ENCODE data around the gene CSNK2A1. TPM values are rescaled to one million over a fixed set of nuclear protein-coding genes. Genes with fewer than 3 reads are reported as not detected.
A peak's percentile ranks its signal among the peaks of the same experiment; 100 is the strongest.
"Not testable (repeated sequence)": the region's sequence is repeated elsewhere in the genome, so short reads cannot be mapped to it uniquely, and the experiment has no call there.

CSNK2A1 gene
- total RNA-seq, 1 donor from 2014 or later, result 228 TPM

DNA sequence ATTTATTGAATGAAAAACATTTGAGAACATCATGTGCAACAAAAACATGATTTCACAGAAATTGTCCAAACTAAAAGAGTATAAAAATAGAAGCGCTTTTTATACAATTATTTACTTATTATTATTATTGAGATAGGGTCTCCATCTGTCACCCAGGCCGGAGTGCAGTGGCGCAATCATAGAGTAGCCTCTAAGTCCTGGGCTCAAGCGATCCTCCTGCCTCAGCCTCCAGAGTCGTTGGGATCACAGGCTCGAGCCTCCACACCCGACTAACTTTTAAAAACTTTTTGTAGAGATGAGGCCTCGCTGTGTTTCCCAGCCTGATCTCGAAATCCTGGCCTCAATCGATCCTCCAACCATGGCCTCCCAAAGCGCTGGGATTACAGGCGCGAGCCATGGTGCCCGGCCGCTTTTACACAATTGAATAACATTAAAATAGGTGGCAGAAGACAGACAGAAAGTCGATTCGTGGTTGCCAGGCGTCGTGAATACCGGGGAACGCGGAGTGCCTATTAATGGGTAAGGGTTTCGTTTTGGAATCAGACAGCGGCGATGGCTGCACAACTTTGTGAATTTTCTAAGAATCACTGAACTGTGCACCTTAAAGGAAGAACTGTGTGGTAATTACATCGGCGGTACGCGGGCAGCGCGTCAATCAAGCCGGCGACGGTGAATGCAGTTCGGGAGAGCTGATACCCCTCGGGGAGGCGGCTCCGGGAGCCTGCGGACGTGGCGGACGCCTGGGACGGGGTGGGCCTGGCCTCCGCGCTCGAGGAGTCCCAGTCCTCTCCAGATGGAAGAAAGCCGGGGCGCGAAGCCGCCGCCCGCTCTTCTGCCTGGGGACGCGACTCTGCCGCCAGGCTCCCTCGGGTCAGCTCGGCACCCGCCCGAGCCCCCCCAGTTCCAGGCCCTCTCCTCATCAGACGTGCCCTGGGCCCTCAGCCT, 82.1 kb downstream of the CSNK2A1 start:
- TF ChIP-seq, protein P1, sequence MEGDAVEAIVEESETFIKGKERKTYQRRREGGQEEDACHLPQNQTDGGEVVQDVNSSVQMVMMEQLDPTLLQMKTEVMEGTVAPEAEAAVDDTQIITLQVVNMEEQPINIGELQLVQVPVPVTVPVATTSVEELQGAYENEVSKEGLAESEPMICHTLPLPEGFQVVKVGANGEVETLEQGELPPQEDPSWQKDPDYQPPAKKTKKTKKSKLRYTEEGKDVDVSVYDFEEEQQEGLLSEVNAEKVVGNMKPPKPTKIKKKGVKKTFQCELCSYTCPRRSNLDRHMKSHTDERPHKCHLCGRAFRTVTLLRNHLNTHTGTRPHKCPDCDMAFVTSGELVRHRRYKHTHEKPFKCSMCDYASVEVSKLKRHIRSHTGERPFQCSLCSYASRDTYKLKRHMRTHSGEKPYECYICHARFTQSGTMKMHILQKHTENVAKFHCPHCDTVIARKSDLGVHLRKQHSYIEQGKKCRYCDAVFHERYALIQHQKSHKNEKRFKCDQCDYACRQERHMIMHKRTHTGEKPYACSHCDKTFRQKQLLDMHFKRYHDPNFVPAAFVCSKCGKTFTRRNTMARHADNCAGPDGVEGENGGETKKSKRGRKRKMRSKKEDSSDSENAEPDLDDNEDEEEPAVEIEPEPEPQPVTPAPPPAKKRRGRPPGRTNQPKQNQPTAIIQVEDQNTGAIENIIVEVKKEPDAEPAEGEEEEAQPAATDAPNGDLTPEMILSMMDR (IDR thresholded peaks at IDR 0.05; ENCODE audit: insufficient read depth, low read length, poor library complexity, severe bottlenecking), result no peak
- DNase-seq (ENCODE audit: low read depth), result no peak

DNA sequence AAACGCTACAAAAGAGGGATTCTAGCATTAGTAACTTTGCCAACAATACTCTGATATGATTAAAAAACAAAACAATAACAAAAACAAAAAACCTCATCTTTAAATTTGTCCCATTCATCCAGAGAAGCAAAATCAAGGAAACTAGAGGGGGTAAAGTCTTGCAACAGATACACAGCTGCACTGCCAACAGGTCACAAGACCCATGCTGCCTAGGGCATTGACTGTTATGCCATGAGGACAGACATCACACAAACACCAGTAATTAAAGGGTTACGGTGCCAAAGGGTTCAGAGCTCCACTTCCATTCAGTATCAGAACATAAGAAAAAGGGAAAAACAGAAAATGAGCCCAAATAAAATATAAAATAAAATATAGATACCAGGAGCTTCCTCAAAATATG, 82.9 kb downstream of the CSNK2A1 start:
- no peak for DNase-seq (ENCODE audit: low read depth)
- peak overlapping the region; percentile 9 for H3K4me3 ChIP-seq (ENCODE audit: low read depth, low read length)
- no peaks in the 10 kb centered on the region for H3K27me3 ChIP-seq (ENCODE audit: control insufficient read depth, insufficient read depth, low read length)
- H3K36me3 ChIP-seq (ENCODE audit: control insufficient read depth, insufficient read depth, low read length), result no peaks in the 10 kb centered on the region
- TF ChIP-seq, protein P1 (IDR thresholded peaks at IDR 0.05; ENCODE audit: insufficient read depth, low read length, poor library complexity, severe bottlenecking), result no peak

More for the DNA sequence above, 82.1 kb downstream of the CSNK2A1 start:
- Histone ChIP-seq H3K36me3 (ENCODE audit: control insufficient read depth, insufficient read depth, low read length) (no peaks in the 10 kb centered on the region), H3K27me3 (ENCODE audit: control insufficient read depth, insufficient read depth, low read length) (no peaks in the 10 kb centered on the region), H3K4me3 (ENCODE audit: low read depth, low read length) (peak overlapping the region; percentile 86)

DNA sequence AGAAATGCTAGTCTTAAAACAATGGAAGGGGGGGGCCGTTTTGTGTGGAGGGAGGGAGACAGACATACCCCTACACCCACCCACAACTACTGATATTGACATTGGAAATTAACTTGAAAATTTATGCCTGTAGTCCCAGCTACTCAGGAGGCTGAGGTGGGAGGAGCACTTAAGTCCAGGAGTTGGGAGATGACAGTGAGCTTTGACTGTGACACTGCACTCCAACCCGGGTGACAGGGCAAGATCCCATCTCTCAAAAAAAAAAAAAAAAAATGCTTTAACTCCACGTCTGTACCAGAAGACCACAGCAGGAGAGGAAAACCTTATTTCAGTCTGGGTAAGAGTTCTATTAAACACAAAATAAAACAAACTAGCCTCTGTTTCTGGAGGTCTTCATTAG, 83.4 kb downstream of the CSNK2A1 start:
- no peak for DNase-seq (ENCODE audit: low read depth)
- no peak overlapping the region for H3K4me3 ChIP-seq (ENCODE audit: low read depth, low read length)
- TF ChIP-seq, protein P1 (IDR thresholded peaks at IDR 0.05; ENCODE audit: insufficient read depth, low read length, poor library complexity, severe bottlenecking), result no peak
- H3K36me3 ChIP-seq (ENCODE audit: control insufficient read depth, insufficient read depth, low read length), result no peaks in the 10 kb centered on the region
- no peaks in the 10 kb centered on the region for H3K27me3 ChIP-seq (ENCODE audit: control insufficient read depth, insufficient read depth, low read length)

DNA sequence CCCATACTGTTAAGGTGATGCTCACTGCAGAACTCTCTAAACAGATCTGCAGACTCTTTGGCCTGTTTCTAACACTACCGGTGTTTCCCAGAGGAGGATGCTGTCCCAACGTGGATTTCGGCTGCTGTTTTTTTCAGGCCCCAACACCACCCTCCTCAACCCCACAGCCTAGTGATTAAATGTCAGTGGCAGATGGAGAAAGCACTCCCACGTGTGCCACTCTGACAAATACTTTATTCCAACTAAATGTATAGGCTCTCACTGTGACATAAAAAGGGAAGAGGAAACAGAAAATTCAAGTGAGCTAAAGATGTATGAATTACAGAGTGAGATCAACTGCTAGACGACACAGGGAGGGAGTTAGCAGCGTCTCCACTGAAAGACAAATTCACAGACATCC, 84.8 kb downstream of the CSNK2A1 start:
- DNase-seq (ENCODE audit: low read depth), result no peak
- H3K27me3 ChIP-seq (ENCODE audit: control insufficient read depth, insufficient read depth, low read length), result no peaks in the 10 kb centered on the region
- no peak overlapping the region for H3K4me3 ChIP-seq (ENCODE audit: low read depth, low read length)
- TF ChIP-seq, protein P1 (IDR thresholded peaks at IDR 0.05; ENCODE audit: insufficient read depth, low read length, poor library complexity, severe bottlenecking), result no peak
- no peaks in the 10 kb centered on the region for H3K36me3 ChIP-seq (ENCODE audit: control insufficient read depth, insufficient read depth, low read length)

DNA sequence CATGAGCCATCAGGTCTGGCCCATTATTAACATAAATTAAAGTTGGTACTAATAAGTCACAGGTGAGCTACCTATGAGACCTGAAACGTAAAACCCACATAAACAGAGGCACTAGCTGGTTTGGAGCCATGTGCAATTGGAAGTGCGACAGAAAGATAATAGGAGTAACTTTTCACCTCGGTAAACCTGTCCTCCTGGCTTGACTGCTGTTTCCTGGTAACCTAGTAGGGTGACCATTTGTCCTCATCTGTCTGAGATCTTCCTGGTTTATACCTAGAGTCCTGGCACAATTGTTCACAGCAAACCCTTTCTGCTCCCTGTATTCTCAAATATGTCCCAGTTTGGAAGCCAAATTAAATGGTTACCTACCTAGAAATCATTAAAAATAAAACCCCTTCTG, 88.6 kb downstream of the CSNK2A1 start:
- Histone ChIP-seq H3K4me3 (ENCODE audit: low read depth, low read length) (no peak overlapping the region), H3K27me3 (ENCODE audit: control insufficient read depth, insufficient read depth, low read length) (no peaks in the 10 kb centered on the region), H3K36me3 (ENCODE audit: control insufficient read depth, insufficient read depth, low read length) (no peaks in the 10 kb centered on the region)
- no peak for DNase-seq (ENCODE audit: low read depth)
- TF ChIP-seq, protein P1 (IDR thresholded peaks at IDR 0.05; ENCODE audit: insufficient read depth, low read length, poor library complexity, severe bottlenecking), result no peak

DNA sequence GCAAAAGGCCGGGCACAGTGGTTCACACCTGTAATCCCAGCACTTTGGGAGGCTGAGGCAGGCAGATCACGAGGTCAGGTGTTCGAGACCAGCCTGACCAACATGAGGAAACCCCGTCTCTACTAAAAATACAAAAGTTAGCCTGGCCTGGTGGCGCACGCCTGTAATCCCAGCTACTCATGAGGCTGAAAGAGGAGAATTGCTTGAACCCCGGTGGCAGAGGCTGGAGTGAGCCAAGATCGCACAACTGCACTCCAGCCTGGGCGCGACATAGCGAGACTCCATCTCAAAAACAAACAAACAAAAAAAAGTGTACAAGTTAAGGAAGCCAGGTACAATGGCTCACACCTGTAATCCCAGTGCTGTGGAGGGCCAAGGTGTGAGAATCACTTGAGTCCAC, 91.6 kb downstream of the CSNK2A1 start:
- DNase-seq (ENCODE audit: low read depth); H3K4me3 ChIP-seq (ENCODE audit: low read depth, low read length); H3K27me3 ChIP-seq (ENCODE audit: control insufficient read depth, insufficient read depth, low read length); H3K36me3 ChIP-seq (ENCODE audit: control insufficient read depth, insufficient read depth, low read length): not testable (repeated sequence)

Measured in kidney epithelial cell (primary cell).